ENCODE results near the gene SH3BGRL3.
"Not testable (repeated sequence)": the region's sequence is repeated elsewhere in the genome, so short reads cannot be mapped to it uniquely, and the experiment has no call there.

SH3BGRL3 gene

GRCh38 chr1:26307363-26307781 lies 27.5 kb downstream of the SH3BGRL3 start:
- peak overlapping the region; percentile 72 for H3K4me3 ChIP-seq (ENCODE audit: low read depth, low read length)
- no peak for DNase-seq (ENCODE audit: low read depth)

GRCh38 chr1:26307966-26308899 lies 28.3 kb downstream of the SH3BGRL3 start:
- not testable (repeated sequence) for DNase-seq (ENCODE audit: low read depth); H3K4me3 ChIP-seq (ENCODE audit: low read depth, low read length)

More at GRCh38 chr1:26307363-26307781, 27.5 kb downstream of the SH3BGRL3 start:
- no peak for TF ChIP-seq CTCF (IDR thresholded peaks at IDR 0.05; ENCODE audit: insufficient read depth, low read depth, low read length, missing control alignments)

GRCh38 chr1:26314501-26314900 lies 34.6 kb downstream of the SH3BGRL3 start:
- TF ChIP-seq CTCF (IDR thresholded peaks at IDR 0.05; ENCODE audit: insufficient read depth, low read depth, low read length, missing control alignments): no peak
- no peak overlapping the region for H3K4me3 ChIP-seq (ENCODE audit: low read depth, low read length)
- DNase-seq (ENCODE audit: low read depth): no peak

DNA sequence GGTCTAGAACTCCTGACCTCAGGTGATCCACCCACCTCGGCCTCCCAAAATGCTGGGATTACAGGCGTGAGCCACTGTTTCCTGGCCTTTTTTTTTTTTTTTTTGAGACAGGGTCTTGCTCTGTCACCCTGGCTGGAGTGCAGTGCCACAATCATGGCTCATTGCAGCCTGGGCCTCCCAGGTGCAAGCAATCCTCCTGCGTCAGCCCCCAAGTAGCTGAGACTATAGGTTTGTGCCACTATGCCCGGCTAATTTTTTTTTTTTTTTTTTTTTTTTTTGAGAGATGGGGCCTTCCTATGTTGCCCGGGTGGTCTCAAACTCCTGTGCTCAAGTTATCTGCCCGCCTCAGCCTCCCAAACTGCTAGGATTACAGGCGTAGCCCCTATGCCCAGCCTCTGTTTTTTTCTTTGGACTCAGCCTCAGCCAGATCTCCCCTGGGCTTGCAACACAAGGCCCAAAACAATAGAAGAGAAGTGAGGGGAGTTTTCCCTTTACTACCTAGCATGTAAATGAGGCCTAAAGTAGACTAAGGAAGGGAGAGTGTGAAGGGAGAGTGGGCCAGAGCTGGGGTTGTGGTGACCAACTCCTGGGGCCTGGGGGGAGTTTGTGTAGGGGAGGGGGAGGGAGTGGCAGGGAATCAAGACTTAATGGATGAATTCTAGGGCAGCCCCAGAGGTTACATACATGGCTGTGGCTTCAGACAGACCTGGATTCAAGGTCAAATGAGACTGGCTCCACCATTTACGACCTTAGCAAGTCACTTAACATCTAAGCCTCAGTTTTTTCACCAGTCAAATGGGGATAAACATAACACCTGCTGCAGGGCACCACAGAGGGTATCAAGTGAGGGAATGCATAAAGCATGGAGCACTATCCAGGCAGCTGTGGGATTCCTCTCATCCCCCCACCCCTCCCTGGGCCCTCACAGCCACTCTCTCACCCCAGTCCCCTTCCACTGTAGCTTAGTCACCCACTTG lies 36.3 kb downstream of the SH3BGRL3 start:
- no peak for TF ChIP-seq CTCF (IDR thresholded peaks at IDR 0.05; ENCODE audit: insufficient read depth, low read depth, low read length, missing control alignments)
- DNase-seq (ENCODE audit: low read depth): peak; percentile 32
- peak overlapping the region; percentile 81 for H3K4me3 ChIP-seq (ENCODE audit: low read depth, low read length)

DNA sequence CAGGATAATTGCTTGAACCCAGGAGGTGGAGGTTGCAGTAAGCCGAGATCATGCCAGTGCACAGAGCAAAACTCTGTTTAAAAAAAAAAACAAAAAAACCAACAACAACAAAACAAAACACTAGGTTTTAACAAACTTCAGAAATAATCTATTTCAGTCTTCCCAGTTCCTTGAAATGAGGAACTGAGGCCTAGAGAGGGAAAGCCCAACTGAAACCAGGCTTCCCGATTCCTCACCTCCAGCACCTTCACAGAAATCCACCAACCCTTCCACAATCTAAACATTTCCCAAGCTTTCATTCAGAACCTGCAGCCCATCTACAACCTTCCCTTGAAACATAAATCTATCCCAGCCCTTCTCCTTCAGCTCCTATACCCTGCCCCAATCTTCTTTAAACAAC lies 37.3 kb downstream of the SH3BGRL3 start:
- no peak for TF ChIP-seq CTCF (IDR thresholded peaks at IDR 0.05; ENCODE audit: insufficient read depth, low read depth, low read length, missing control alignments)
- DNase-seq (ENCODE audit: low read depth): peak; percentile 41
- peak overlapping the region; percentile 81 for H3K4me3 ChIP-seq (ENCODE audit: low read depth, low read length)

- H3K4me3 ChIP-seq (ENCODE audit: low read depth, low read length): peak within 1 kb of the TSS; percentile 81
- DNase-seq (ENCODE audit: low read depth): peak; percentile 89
- no peak for TF ChIP-seq CTCF (IDR thresholded peaks at IDR 0.05; ENCODE audit: insufficient read depth, low read depth, low read length, missing control alignments)
Measured at GRCh38 chr1:26317612-26318337, 37.9 kb downstream of the SH3BGRL3 start, which contains the start of gene CD52. Gene CD52 (plus strand): TSS chr1:26317958. CDS start chr1:26318018, 60 bp downstream.

Data from GM12865 (cell line).